ENCODE results near the gene MYOM1.
"Not testable (repeated sequence)": the region's sequence is repeated elsewhere in the genome, so short reads cannot be mapped to it uniquely, and the experiment has no call there.

MYOM1 gene

GRCh38 chr18:3248658-3249359 lies 29.0 kb upstream of the MYOM1 start:
- DNase-seq (ENCODE audit: low read depth), result peak; percentile 75

- peak; percentile 49 for DNase-seq (ENCODE audit: low read depth)
Measured at GRCh38 chr18:3248062-3248657, 28.4 kb upstream of the MYOM1 start.

GRCh38 chr18:3247240-3248061 lies 27.7 kb upstream of the MYOM1 start, which contains the start of gene MYL12A:
Gene MYL12A (plus strand): TSS chr18:3247801. CDS start chr18:3253248, 5,447 bp downstream.
- DNase-seq (ENCODE audit: low read depth), result peak; percentile 99

GRCh38 chr18:3246635-3247239 lies 27.0 kb upstream of the MYOM1 start:
- DNase-seq (ENCODE audit: low read depth), result no peak

- peak; percentile 88 for DNase-seq (ENCODE audit: low read depth)
Measured at GRCh38 chr18:3245853-3246634, 26.3 kb upstream of the MYOM1 start.

GRCh38 chr18:3245185-3245564 lies 25.4 kb upstream of the MYOM1 start:
- DNase-seq (ENCODE audit: low read depth), result no peak

- no peak for DNase-seq (ENCODE audit: low read depth)
Measured at GRCh38 chr18:3238742-3239141, 19.0 kb upstream of the MYOM1 start.

- DNase-seq (ENCODE audit: low read depth), result no peak
Measured at GRCh38 chr18:3236470-3236869, 16.7 kb upstream of the MYOM1 start.

- no peak for DNase-seq (ENCODE audit: low read depth)
Measured at GRCh38 chr18:3235846-3236245, 16.1 kb upstream of the MYOM1 start.

- no peak for DNase-seq (ENCODE audit: low read depth)
Measured at GRCh38 chr18:3234457-3234856, 14.7 kb upstream of the MYOM1 start.

- DNase-seq (ENCODE audit: low read depth), result no peak
Measured at GRCh38 chr18:3233433-3234168, 13.8 kb upstream of the MYOM1 start.

GRCh38 chr18:3233004-3233403 lies 13.2 kb upstream of the MYOM1 start:
- no peak for DNase-seq (ENCODE audit: low read depth)

- DNase-seq (ENCODE audit: low read depth), result peak; percentile 32
Measured at GRCh38 chr18:3230401-3231334, 10.9 kb upstream of the MYOM1 start.

- no peak for DNase-seq (ENCODE audit: low read depth)
Measured at GRCh38 chr18:3226048-3226447, 6.3 kb upstream of the MYOM1 start.

GRCh38 chr18:3225588-3225987 lies 5.8 kb upstream of the MYOM1 start:
- DNase-seq (ENCODE audit: low read depth), result no peak

GRCh38 chr18:3224223-3224622 lies 4.5 kb upstream of the MYOM1 start:
- no peak for DNase-seq (ENCODE audit: low read depth)

GRCh38 chr18:3223356-3223755 lies 3.6 kb upstream of the MYOM1 start:
- DNase-seq (ENCODE audit: low read depth), result no peak

GRCh38 chr18:3221496-3221895 lies 1.7 kb upstream of the MYOM1 start:
- no peak for DNase-seq (ENCODE audit: low read depth)

GRCh38 chr18:3220868-3221267 lies 1.1 kb upstream of the MYOM1 start:
- DNase-seq (ENCODE audit: low read depth), result not testable (repeated sequence)

- DNase-seq (ENCODE audit: low read depth), result no peak
Measured at GRCh38 chr18:3219241-3219630, 532 bp downstream of the MYOM1 start.

Data from EH (cell line).